GM12873 (cell line): ENCODE measurements around the gene DNPEP.

Source experiments
- TF ChIP-seq, protein P1 (sequence below): IDR thresholded peaks from 2 replicates; pipeline ENCODE4 v1.5.1; 2012; ENCODE audit warnings: low read depth, mild to moderate bottlenecking, moderate library complexity, low read length, control low read depth; ENCODE audit not compliant: insufficient read depth; ENCODE audit errors: missing control alignments

DNPEP gene

DNA sequence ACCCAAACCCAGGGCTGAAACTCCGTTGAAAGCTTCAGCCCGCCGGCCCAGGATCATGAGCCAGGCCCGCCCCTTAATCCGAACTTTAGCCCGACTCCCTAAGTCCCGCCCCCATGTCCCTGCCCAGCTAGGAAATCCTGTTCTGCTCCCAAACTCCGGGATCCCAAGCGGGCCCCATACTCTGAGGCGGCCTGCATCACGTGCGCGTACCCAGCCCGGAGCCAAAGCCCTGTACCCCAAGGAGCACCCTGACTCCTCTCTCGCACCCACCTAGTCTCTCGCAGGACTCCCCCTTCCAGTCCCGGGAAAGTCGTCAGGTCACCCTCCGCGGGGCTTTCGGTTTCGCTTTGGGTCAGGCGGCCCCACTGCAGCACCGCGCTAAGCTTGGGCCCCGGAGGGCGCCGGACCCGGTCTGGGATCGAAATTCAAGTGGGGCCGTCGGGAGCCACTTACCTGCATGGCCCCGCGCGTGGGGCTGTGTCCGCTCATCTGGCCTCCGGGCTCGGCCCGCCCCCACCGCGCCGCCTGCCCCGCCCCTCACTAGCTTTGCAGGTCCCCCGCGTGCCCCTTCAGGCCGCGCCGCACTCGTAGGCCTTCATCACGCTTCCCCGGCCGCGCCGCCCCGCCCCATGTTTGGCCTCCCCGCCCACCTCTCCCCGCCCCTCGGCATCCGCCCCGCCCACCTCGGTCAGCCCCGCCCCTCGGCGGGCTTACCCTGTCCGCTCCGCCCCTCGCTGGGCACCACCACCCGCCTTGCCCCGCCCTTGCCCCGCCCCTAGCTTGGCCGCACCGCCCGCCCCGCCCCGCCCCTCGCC is at the start of gene DNPEP:
Gene DNPEP (minus strand): TSS at position 607 of the 815 bp plus-strand sequence. CDS start 118 bp downstream, at position 489.
- TF ChIP-seq, protein P1, sequence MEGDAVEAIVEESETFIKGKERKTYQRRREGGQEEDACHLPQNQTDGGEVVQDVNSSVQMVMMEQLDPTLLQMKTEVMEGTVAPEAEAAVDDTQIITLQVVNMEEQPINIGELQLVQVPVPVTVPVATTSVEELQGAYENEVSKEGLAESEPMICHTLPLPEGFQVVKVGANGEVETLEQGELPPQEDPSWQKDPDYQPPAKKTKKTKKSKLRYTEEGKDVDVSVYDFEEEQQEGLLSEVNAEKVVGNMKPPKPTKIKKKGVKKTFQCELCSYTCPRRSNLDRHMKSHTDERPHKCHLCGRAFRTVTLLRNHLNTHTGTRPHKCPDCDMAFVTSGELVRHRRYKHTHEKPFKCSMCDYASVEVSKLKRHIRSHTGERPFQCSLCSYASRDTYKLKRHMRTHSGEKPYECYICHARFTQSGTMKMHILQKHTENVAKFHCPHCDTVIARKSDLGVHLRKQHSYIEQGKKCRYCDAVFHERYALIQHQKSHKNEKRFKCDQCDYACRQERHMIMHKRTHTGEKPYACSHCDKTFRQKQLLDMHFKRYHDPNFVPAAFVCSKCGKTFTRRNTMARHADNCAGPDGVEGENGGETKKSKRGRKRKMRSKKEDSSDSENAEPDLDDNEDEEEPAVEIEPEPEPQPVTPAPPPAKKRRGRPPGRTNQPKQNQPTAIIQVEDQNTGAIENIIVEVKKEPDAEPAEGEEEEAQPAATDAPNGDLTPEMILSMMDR = no peak

DNA sequence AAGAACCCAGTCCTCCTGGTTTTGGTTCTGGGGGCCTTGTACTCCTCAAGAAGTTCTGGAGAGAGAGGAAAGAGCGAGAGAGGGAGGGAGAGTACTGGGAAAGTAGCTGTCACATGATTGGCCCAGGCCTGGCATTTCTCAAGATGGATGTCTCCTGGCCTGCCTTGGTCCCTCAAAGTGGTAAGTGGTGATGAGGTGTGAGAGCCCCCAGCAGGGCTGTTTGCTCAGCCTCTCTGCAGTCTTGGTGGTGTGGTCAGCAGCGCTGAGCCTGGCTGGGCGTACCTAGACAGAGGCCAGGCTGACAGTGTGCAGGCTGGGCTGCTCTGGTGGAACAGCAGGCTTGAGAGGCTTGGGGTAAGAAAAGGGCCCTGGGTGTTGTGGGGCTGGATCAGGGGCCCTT is 49.4 kb upstream of the DNPEP start:
- TF ChIP-seq, protein P1 = no peak

DNA sequence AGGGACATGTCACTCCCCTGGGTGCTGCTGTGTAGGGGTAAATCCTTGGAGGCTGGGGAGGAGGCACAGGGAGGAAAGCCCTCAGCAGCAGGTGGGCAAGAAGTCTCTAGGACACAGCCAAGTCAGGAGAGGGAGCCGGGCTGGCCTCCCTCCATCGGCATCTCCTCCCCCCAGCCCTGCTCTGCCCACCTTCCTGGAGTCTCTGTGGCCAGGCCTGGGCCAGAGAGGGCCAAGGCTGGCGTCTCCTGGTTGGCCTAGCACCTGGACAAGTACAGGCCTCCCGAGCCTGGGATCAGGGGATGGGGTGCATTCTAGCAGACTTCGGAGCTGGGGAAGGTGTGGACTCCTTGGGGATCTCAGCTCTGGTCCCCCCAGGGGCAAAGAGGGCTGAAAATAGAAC is 48.8 kb upstream of the DNPEP start:
- TF ChIP-seq, protein P1 = no peak

DNA sequence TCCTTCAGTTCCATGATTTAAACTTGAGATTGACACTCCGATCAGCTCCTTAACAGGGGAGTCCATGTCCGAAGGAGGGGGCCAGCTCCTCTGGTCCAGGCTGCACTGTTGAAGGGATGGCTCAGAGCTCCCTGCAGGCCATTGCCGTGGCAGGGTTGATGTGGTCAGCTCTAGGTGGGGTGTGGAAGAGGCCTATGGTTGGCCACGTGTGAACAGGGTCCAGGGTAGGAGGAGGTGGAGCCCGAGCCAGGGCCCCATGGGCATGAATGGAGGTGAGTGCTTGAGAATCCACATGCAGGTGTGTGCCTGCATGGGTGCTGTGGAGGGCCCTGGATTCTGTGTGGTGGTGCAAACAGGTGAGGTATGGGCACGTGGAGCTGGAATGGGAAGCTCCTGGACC is 48.0 kb upstream of the DNPEP start:
- TF ChIP-seq, protein P1 = no peak

DNA sequence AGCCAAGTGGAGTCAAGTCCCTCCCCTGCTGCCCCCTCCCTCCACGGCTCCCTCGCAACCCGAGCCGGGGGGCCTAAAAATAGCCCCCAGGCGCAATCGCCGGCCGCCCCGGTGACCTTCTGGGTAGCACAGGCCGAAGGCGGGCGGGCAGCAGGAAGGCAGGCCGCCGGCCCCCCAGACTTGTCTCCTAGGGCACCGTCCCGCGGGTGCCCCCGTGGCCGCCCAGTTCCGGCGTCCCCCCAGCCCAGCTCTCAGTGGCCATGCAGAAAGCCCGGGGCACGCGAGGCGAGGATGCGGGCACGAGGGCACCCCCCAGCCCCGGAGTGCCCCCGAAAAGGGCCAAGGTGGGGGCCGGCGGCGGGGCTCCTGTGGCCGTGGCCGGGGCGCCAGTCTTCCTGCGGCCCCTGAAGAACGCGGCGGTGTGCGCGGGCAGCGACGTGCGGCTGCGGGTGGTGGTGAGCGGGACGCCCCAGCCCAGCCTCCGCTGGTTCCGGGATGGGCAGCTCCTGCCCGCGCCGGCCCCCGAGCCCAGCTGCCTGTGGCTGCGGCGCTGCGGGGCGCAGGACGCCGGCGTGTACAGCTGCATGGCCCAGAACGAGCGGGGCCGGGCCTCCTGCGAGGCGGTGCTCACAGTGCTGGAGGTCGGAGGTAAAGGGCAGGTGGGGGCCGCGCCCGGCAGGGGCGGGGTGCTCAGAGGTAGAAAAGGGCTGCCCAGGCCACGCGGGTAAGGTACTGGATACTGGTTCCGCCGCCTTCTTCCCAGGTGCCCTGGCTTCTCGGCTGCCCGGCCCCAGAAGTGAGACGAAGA is 47.2 kb upstream of the DNPEP start, which contains the start of gene SPEG:
Gene SPEG (plus strand): TSS at position 126 of the 808 bp plus-strand sequence. CDS start 135 bp downstream, at position 261.
- TF ChIP-seq, protein P1 = no peak

DNA sequence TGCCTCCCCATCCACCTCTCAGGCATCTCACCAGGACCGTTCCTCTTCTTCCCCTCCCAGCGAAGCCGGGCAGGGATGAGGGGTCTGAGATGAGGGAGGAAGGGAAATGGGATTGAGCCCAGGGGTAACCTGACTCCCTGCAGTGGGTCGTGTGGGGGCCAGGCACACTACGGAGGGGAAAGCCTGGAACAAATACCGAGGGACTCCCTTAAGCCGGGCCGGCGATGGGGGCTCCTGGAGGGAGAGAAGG is 46.7 kb upstream of the DNPEP start:
- TF ChIP-seq, protein P1 = no peak

DNA sequence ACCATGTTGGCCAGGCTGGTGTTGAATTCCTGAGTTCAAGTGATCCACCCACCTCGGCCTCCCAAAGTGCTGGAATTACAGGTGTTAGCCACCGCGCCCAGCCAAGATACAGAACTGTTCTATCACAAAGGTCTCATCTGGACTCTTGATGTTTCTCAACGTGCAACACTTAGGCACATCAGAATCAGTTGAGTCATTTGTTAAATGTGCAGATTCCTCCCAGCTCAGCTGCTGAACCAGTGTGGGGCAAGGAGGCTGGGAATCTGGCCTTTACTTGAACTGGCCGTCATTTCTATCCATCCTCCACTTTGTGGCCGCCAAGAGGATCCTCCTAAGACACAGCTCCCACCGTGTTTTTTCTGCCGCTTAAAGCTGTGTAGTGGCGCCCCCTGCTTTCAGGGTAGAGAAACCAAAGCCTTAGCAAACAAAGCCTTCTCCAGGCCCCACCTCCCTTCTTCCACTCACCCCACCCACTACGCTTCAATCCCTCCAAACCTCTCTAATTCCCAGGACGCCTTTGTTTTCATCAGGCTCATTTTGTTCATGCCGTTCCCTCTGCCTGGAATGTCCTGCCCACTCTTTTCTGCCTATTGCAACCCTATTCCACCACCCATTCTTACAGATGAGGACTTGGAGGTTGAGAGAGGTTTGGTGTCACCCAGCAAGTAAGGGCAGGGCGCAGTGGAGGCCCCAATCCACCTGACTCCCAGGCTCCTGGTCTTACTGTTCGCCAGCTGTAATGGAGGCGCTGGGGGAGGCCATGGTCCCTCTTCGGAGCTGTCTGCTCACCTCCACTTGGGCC is 46.2 kb upstream of the DNPEP start:
- TF ChIP-seq, protein P1 = peak; percentile 42
